HUES6 (cell line): Measurements from ENCODE around the gene NEK11.

Experiments used
- H3K27ac ChIP-seq: 2 replicates; pipeline ENCODE4 v1.7.0; 2013; ENCODE audit warnings: low read depth, mild to moderate bottlenecking, low read length, inconsistent platforms
- H3K27me3 ChIP-seq: 2 replicates; pipeline ENCODE4 v1.6.1; 2013; ENCODE audit warnings: low read length; ENCODE audit not compliant: control insufficient read depth, insufficient read depth
- H3K36me3 ChIP-seq: 2 replicates; pipeline ENCODE4 v1.6.1; 2013; ENCODE audit warnings: low read length; ENCODE audit not compliant: control insufficient read depth, insufficient read depth
- H3K4me1 ChIP-seq: 2 replicates; pipeline ENCODE4 v1.6.1; 2013; ENCODE audit warnings: low read length; ENCODE audit not compliant: control insufficient read depth, insufficient read depth
- H3K4me3 ChIP-seq: 2 replicates; pipeline ENCODE4 v1.5.1; 2013; ENCODE audit warnings: low read depth, low read length
- H3K9ac ChIP-seq: one replicate; pipeline ENCODE4 v1.6.1; 2013; ENCODE audit warnings: mild to moderate bottlenecking, low read length
- H3K9me3 ChIP-seq: 2 replicates; pipeline ENCODE4 v1.6.1; 2013; ENCODE audit warnings: low read depth, low read length; ENCODE audit not compliant: control insufficient read depth, insufficient read depth

Gene NEK11

GRCh38 chr3:131026321-131027151 lies at the start of gene NEK11, which contains the start of gene ASTE1:
TSS of gene NEK11 (plus strand) at chr3:131026877. CDS start at chr3:131029709, 2,832 bp downstream.
TSS of gene ASTE1 (minus strand) at chr3:131026825. CDS start at chr3:131025306, 1,519 bp downstream.
- Histone ChIP-seq H3K4me1 (no peaks in the 10 kb centered on the region; the same call in 1 of the 2 replicates), H3K4me3 (peak within 1 kb of the TSS; percentile 82), H3K9ac (peak within 1 kb of the TSS; percentile 86), H3K9me3 (no peaks in the 10 kb centered on the region), H3K27me3 (no peaks in the 10 kb centered on the region), H3K27ac (no peak within 1 kb of the TSS), H3K36me3 (peaks cover 5% of the 10 kb centered on the region; the same call in 1 of the 2 replicates)

GRCh38 chr3:130979117-130979516 lies 47.6 kb upstream of the NEK11 start:
- Histone ChIP-seq H3K9me3 (no peaks in the 10 kb centered on the region), H3K27me3 (no peaks in the 10 kb centered on the region), H3K4me3 (no peak overlapping the region), H3K4me1 (no peaks in the 10 kb centered on the region), H3K27ac (no peak overlapping the region), H3K36me3 (peaks cover 16% of the 10 kb centered on the region), H3K9ac (no peak overlapping the region)

- Histone ChIP-seq H3K4me3 (no peak overlapping the region), H3K27ac (no peak overlapping the region), H3K27me3 (no peaks in the 10 kb centered on the region)
These were observed 45.2 kb upstream of the NEK11 start for GRCh38 chr3:130981469-130981868.

GRCh38 chr3:130990282-130990681 lies 36.4 kb upstream of the NEK11 start:
- Histone ChIP-seq H3K4me3 (no peak overlapping the region), H3K36me3 (peaks cover 16% of the 10 kb centered on the region), H3K4me1 (no peaks in the 10 kb centered on the region), H3K9ac (no peak overlapping the region), H3K9me3 (no peaks in the 10 kb centered on the region), H3K27ac (no peak overlapping the region), H3K27me3 (no peaks in the 10 kb centered on the region)

More at GRCh38 chr3:130981469-130981868, 45.2 kb upstream of the NEK11 start:
- Histone ChIP-seq H3K4me1 (no peaks in the 10 kb centered on the region), H3K9ac (no peak overlapping the region), H3K9me3 (no peaks in the 10 kb centered on the region), H3K36me3 (peaks cover 8% of the 10 kb centered on the region)

- Histone ChIP-seq H3K4me1 (no peaks in the 10 kb centered on the region), H3K27ac (no peak overlapping the region), H3K9me3 (no peaks in the 10 kb centered on the region), H3K27me3 (no peaks in the 10 kb centered on the region), H3K9ac (no peak overlapping the region), H3K36me3 (peaks cover 18% of the 10 kb centered on the region), H3K4me3 (no peak overlapping the region)
These were observed 35.6 kb upstream of the NEK11 start for GRCh38 chr3:130991126-130991525.

- H3K27me3 ChIP-seq: no peaks in the 10 kb centered on the region
- H3K4me3 ChIP-seq: no peak overlapping the region
- peaks cover 30% of the 10 kb centered on the region for H3K36me3 ChIP-seq
- no peak overlapping the region for H3K27ac ChIP-seq
- no peaks in the 10 kb centered on the region for H3K4me1 ChIP-seq
- no peak overlapping the region for H3K9ac ChIP-seq
- H3K9me3 ChIP-seq: no peaks in the 10 kb centered on the region
These were observed 34.3 kb upstream of the NEK11 start for GRCh38 chr3:130992344-130992743.

GRCh38 chr3:130997289-130997688 lies 29.4 kb upstream of the NEK11 start:
- Histone ChIP-seq H3K27ac (no peak overlapping the region), H3K36me3 (peaks cover 57% of the 10 kb centered on the region), H3K27me3 (no peaks in the 10 kb centered on the region), H3K9me3 (no peaks in the 10 kb centered on the region), H3K9ac (no peak overlapping the region), H3K4me1 (no peaks in the 10 kb centered on the region), H3K4me3 (no peak overlapping the region)

- no peak overlapping the region for H3K27ac ChIP-seq
- no peak overlapping the region for H3K9ac ChIP-seq
- H3K4me1 ChIP-seq: no peaks in the 10 kb centered on the region
- no peaks in the 10 kb centered on the region for H3K9me3 ChIP-seq
- H3K36me3 ChIP-seq: peaks cover 58% of the 10 kb centered on the region
- H3K4me3 ChIP-seq: no peak overlapping the region
- H3K27me3 ChIP-seq: no peaks in the 10 kb centered on the region
These were observed 25.6 kb upstream of the NEK11 start for GRCh38 chr3:131001071-131001470.

- no peak overlapping the region for H3K9ac ChIP-seq
- H3K27me3 ChIP-seq: no peaks in the 10 kb centered on the region
- no peaks in the 10 kb centered on the region for H3K4me1 ChIP-seq
- no peak overlapping the region for H3K27ac ChIP-seq
- no peak overlapping the region for H3K4me3 ChIP-seq
- H3K36me3 ChIP-seq: peaks cover 43% of the 10 kb centered on the region
- no peaks in the 10 kb centered on the region for H3K9me3 ChIP-seq
These were observed 22.1 kb upstream of the NEK11 start for GRCh38 chr3:131004603-131005002.

- H3K9ac ChIP-seq: no peak overlapping the region
- H3K4me1 ChIP-seq: no peaks in the 10 kb centered on the region
- no peak overlapping the region for H3K4me3 ChIP-seq
- H3K9me3 ChIP-seq: no peaks in the 10 kb centered on the region
- no peaks in the 10 kb centered on the region for H3K27me3 ChIP-seq
- H3K36me3 ChIP-seq: peaks cover 37% of the 10 kb centered on the region
- H3K27ac ChIP-seq: no peak overlapping the region
These were observed 19.4 kb upstream of the NEK11 start for GRCh38 chr3:131007256-131007655.

GRCh38 chr3:131007782-131008181 lies 18.9 kb upstream of the NEK11 start:
- Histone ChIP-seq H3K36me3 (peaks cover 39% of the 10 kb centered on the region), H3K27ac (no peak overlapping the region)

More at GRCh38 chr3:131007782-131008181, 18.9 kb upstream of the NEK11 start:
- no peak overlapping the region for H3K4me3 ChIP-seq
- H3K9ac ChIP-seq: no peak overlapping the region
- no peaks in the 10 kb centered on the region for H3K4me1 ChIP-seq
- no peaks in the 10 kb centered on the region for H3K27me3 ChIP-seq
- H3K9me3 ChIP-seq: no peaks in the 10 kb centered on the region
